ENCODE measurements around the gene NRBP1. TPM values are rescaled to one million over a fixed set of nuclear protein-coding genes. Genes with fewer than 3 reads are reported as not detected.

NRBP1 gene
- total RNA-seq, 1 experiment from 2014 or later: 140 TPM

DNA sequence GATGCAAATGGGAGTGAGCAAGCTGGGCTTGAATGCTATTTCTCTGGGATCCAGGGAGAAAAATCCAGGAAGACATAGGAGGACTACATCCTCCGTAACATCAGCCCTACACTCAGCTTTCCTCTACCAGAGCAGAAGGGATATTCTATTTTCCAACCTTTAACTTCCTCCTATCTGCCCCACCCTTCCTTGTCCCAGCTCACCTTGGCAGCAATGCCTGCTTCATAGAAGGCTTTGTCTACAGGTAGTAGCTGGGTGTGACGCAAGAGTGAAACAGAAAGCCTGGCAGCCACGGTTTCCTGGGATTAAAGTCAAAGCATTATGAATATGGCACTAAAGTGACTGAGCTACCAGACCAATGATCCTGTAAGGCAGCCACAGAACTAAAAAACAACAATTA is 17.6 kb downstream of the NRBP1 start:
- TF ChIP-seq CTCF (conservative IDR thresholded peaks at IDR 0.05): no peak
- no peak overlapping the region for H2BK12ac ChIP-seq (ENCODE audit: insufficient read length, low read depth, low read length)
- no peaks in the 10 kb centered on the region for H3K4me1 ChIP-seq (ENCODE audit: insufficient read depth, low read length)
- no peak overlapping the region for H3K18ac ChIP-seq (ENCODE audit: insufficient read length, low read depth, low read length)
- H4K91ac ChIP-seq (ENCODE audit: insufficient read length, low read depth, low read length): no peak overlapping the region
- H3K27me3 Mint-ChIP-seq (ENCODE audit: low read depth): no peaks in the 10 kb centered on the region
- no peaks in the 10 kb centered on the region for H3K9me3 Mint-ChIP-seq
- no peak overlapping the region for H4K8ac ChIP-seq (replicated peaks; ENCODE audit: insufficient read length, low read depth, low read length)
- peaks cover 8% of the 10 kb centered on the region for H3K23me2 ChIP-seq (ENCODE audit: insufficient read length, low read depth, low read length, poor library complexity, severe bottlenecking)
- H3K27ac ChIP-seq (ENCODE audit: insufficient read length, low read depth, low read length): no peak overlapping the region
- H2AFZ ChIP-seq (ENCODE audit: low read length): no peak overlapping the region
- no peak overlapping the region for H2BK5ac ChIP-seq (ENCODE audit: insufficient read length, low read length)
- no peak overlapping the region for H3T11ph ChIP-seq (ENCODE audit: low read length)
- H2BK120ac ChIP-seq (ENCODE audit: low read depth, low read length, poor library complexity, severe bottlenecking): no peak overlapping the region
- no peak for DNase-seq
- no peak overlapping the region for H3K4ac ChIP-seq (ENCODE audit: low read depth, low read length)
- H3K79me1 ChIP-seq (ENCODE audit: insufficient read depth, low read depth, low read length, poor library complexity, severe bottlenecking): no peaks in the 10 kb centered on the region
- H2AK5ac ChIP-seq (ENCODE audit: insufficient read length, low read length): no peak overlapping the region
- WGBS (ENCODE audit: extremely low coverage, insufficient read length, low lambda C conversion rate): no CpG with 5 or more reads among the region's 3 CpGs
- H3K23ac ChIP-seq (ENCODE audit: insufficient read length, low read depth, low read length): no peak overlapping the region
- no peak overlapping the region for H3K4me2 ChIP-seq (ENCODE audit: insufficient read depth, insufficient read length, low read length)
- H2BK20ac ChIP-seq (ENCODE audit: low read depth, low read length, poor library complexity, severe bottlenecking): no peak overlapping the region
- H3K36me3 Mint-ChIP-seq (ENCODE audit: insufficient read depth in 1 of 3, low read depth in 3 of 3): peaks cover 19 to 66% (median 48%) of the 10 kb centered on the region in 3 experiments; a peak in 6 of 7 replicates
- H3K4me1 Mint-ChIP-seq: peaks cover 13 to 15% of the 10 kb centered on the region in 2 experiments
- peak overlapping the region in 2 of 3 experiments; percentile 21 to 82; a peak in 2 of 7 replicates for H3K27ac Mint-ChIP-seq
- no peak overlapping the region for H3K56ac ChIP-seq (ENCODE audit: insufficient read length, low read depth, low read length)
- no peaks in the 10 kb centered on the region for H3K79me2 ChIP-seq (ENCODE audit: insufficient read depth, low read length)
- H2BK15ac ChIP-seq (ENCODE audit: low read depth, low read length): no peak overlapping the region
- no peaks in the 10 kb centered on the region for H3K9me3 ChIP-seq (ENCODE audit: control insufficient read depth, low read depth, low read length)
- H4K20me1 ChIP-seq (ENCODE audit: control insufficient read depth, insufficient read depth, insufficient read length): no peaks in the 10 kb centered on the region
- H3K27me3 ChIP-seq (ENCODE audit: insufficient read depth, low read length): no peaks in the 10 kb centered on the region
- no peak overlapping the region for H3K4me3 Mint-ChIP-seq
- no peak overlapping the region for H3K14ac ChIP-seq (ENCODE audit: insufficient read depth, low read length)
- H4K5ac ChIP-seq (ENCODE audit: insufficient read length, low read depth, low read length): no peak overlapping the region
- H3K9ac ChIP-seq (ENCODE audit: extremely low read depth, insufficient read length, low read length): no peak overlapping the region

Measured in H9 (cell line).